ENCODE data around the gene RER1.

RER1 gene

DNA sequence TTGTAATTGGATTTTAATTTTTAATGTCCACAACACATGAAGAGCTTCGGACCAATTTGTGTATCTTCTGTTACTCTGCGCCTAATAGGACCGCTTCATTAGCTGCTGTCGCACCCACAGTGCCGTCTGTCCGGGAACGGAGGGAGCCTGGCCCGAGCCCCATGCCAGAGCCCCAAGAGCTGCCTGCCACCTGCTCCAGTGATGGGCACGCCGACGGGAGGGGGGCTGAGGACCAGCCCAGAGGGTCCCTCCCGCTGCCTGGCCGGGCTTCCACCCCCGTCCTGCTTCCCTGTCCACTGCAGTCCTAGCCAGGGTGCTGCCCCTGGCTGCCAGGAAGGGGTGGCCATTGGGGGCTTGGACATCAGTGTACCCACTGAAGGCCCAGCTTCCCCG, 54.2 kb downstream of the RER1 start:
- no peak for DNase-seq (ENCODE audit: low spot score)

DNA sequence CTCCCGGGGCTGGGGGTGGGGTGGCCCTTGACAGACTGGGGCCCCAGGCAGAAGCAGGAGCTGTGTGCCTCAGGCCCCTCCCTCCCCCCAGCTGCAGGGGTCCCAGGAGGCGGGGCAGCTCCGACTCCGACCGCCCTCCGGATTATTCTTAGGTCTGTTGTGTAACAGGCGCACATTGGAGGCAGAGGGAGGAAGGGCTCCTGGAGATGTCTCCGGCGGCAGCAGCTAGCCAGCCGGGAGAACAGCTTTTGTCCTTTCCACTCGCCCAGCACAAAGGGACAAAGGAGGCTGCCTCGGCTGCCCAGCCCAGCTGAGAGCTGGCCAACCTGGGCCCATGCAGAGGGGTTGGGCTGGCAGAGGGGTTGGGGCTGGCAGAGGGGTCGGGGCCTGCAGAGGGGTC, 54.8 kb downstream of the RER1 start:
- DNase-seq (ENCODE audit: low spot score), result no peak

- DNase-seq (ENCODE audit: low spot score), result no peak
These were observed 55.2 kb downstream of the RER1 start for GRCh38 chr1:2446861-2447260.

- DNase-seq (ENCODE audit: low spot score), result no peak
These were observed 55.8 kb downstream of the RER1 start for GRCh38 chr1:2447276-2448097.

DNA sequence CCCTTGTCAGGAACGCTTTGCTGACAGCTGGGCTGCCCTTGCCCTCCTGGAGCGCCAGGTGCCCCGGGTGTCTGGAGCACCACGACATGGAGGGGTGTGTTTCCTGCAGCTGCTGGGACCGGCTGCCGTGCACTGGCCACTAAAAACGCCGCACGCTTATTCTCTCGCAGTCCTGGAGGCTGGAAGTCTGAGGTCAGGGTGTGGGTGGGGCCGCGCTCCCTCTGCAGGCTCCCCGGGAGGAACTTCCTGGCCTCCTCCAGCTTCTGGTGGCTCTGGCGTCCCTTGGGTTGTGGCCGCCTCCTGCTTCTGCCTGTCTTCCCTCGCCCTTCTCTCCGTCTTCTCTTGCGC, 56.4 kb downstream of the RER1 start:
- no peak for DNase-seq (ENCODE audit: low spot score)

DNA sequence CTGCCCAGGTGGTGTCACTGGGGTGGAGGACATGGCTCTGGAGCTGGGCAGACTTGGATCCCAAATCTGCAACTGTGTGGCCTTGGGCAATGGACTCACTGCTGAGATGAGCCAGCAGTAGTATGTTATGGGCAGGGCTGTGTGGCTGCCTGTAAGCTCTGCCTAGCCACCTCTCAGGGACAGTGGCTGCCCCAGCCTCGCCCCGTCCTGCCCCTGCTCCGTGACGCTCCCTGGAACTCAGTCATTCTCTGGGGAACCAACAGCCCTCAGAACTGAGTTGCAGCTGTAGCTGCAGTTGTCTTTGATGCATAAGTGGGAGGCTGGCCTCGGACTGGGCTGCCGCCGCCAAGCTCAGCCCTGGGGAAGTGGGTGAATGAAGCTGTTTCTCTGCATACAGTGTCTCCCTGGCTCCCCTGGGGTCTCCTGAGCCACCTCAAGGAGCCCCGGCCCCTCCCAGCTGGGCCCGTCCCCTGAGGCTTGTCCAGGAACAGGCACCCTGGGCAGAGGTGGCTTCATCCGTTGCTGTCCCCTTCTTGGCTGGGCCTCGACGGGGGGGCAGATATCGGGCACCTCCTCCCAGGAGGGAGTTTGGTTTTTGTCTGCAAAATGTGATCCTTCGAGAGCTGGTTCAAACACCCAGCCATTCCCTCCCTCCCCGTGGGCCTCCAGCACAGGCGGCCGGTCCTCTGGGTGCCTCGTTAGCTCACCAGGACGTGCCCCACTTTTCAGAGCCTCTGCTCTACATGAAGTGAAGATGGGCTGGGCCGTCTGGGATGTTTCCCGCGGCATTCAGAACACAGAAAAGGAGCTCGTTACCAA, 58.2 kb downstream of the RER1 start:
- no peak for DNase-seq (ENCODE audit: low spot score)

DNA sequence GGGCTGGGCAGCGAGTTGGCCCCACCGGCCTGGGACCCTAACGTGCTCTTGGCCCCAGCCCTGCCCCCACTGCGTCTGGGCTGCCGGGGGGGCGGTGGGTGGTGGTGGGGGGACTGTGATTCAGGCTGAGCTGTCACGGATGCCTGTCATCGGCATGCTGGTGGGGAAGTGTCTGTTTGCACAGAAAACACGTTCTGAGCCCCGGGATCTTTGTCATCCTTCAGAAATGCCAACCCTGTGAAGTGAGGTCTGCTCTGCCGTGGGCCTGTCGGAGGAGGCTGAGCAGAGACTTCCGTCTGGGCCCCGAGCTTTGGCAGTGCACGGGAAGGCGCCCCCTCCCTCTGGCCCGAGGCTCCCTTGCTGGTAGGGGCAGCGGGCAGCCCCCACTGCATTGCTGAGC, 60.1 kb downstream of the RER1 start:
- no peak for DNase-seq (ENCODE audit: low spot score)

GRCh38 chr1:2452201-2452931, 60.7 kb downstream of the RER1 start:
- no peak for DNase-seq (ENCODE audit: low spot score)

DNA sequence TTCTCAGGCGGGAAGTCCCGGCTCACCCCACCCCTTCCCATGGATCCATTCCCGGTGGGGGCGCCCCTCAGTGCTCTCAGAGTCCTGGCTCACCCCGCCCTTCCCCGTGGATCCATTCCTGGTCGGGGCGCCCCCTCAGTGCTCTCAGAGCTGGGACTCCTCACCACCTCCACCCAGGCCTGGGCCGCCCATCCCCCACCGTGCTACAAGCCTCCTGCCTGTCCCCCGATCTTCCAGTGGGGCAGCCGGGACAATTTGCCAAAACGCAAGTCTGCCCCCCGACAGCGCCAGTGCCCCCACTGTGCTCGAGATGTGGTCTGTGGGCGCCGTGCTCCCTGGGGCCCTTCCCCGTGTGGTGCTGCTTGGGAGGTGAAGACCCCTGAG, 61.3 kb downstream of the RER1 start:
- no peak for DNase-seq (ENCODE audit: low spot score)

DNA sequence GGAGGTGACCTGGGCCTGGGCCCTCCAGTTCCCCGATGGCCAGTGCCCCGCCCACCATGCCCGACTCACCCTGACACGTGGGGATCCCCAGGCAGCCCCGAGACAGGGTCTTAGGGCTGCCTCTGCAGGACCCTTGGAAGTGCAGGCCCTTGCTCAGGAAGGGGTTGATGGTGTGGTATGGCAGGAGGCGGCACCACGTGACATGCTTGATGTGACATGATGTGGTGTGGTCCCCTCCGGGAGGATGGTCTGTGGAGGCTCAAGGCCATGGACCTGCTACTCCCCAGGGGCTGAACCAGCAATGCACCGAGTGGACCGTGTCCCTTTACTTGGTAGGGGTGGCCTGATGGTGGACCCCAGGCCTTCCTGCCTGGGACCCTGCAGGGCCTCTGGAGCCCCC, 62.6 kb downstream of the RER1 start:
- no peak for DNase-seq (ENCODE audit: low spot score)
